ENCODE results near the gene MRPS22. TPM values are rescaled to one million over a fixed set of nuclear protein-coding genes. Genes with fewer than 3 reads are reported as not detected.

Gene MRPS22
- total RNA-seq, 2 donors from 2014 or later, result 18.7 to 29.7 TPM

DNA sequence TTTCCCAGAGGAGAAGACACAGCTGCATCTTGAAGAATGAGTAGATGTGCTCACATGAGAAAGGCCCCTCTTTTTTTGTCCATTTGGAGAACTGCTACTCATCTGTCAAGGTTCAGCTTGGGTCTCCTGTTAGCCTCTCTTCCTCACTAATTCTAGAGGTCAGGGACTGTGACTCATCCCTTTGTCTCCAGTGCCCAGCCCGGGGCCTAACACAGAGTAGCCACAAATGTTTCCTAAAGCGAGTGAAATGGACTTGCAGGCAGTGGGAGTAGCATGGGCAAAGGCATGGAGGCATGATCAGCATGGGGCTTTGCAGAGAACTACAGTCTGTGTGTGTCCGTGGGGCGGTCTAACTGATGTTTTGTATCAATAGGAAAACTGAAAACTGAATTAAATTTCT is 33.9 kb upstream of the MRPS22 start:
- Histone ChIP-seq H3K27me3 (no peaks in the 10 kb centered on the region), H3K27ac (no peak overlapping the region), H3K36me3 (replicated peaks in 1 of 2; ENCODE audit: insufficient read depth in 1 of 2, low read depth in 2 of 2) (no peaks in the 10 kb centered on the region), H3K9me3 (no peaks in the 10 kb centered on the region), H3K4me1 (no peaks in the 10 kb centered on the region), H3K4me3 (no peak overlapping the region)
- WGBS, 2 donors, result 77 to 92% methylated on average over 4 of the region's 4 CpGs
- TF ChIP-seq, protein P1, sequence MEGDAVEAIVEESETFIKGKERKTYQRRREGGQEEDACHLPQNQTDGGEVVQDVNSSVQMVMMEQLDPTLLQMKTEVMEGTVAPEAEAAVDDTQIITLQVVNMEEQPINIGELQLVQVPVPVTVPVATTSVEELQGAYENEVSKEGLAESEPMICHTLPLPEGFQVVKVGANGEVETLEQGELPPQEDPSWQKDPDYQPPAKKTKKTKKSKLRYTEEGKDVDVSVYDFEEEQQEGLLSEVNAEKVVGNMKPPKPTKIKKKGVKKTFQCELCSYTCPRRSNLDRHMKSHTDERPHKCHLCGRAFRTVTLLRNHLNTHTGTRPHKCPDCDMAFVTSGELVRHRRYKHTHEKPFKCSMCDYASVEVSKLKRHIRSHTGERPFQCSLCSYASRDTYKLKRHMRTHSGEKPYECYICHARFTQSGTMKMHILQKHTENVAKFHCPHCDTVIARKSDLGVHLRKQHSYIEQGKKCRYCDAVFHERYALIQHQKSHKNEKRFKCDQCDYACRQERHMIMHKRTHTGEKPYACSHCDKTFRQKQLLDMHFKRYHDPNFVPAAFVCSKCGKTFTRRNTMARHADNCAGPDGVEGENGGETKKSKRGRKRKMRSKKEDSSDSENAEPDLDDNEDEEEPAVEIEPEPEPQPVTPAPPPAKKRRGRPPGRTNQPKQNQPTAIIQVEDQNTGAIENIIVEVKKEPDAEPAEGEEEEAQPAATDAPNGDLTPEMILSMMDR (IDR thresholded peaks at IDR 0.05), result no peak
- no peak for TF ChIP-seq POLR2A (IDR thresholded peaks at IDR 0.05)
- intact Hi-C loops (cut with DNase I), result no loop called here
- ATAC-seq, result no peak
- no peak for DNase-seq

DNA sequence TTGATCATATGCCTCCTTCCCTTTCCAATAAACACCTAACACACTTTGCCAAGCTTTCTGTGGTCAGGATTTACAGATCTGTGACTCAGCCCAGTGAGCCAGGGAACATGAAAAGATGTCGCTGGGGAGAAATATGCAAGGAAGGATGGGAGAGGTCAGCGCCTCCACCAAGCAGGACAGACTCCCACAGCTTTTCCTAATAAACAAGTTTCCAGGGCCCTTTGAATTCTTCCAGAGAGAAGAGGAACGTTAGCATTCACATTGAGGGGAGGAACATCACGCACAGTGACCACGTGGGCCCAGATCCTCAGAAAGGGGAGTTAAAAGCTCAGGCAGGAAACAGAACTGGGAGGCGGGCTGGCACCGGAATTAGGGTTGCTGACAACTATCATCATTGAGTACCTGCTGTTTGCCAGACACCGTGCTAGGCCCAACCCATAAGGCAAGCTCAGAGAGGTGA is 33.3 kb upstream of the MRPS22 start:
- Histone ChIP-seq H3K4me1 (no peaks in the 10 kb centered on the region), H3K4me3 (no peak overlapping the region), H3K27me3 (no peaks in the 10 kb centered on the region), H3K36me3 (replicated peaks in 1 of 2; ENCODE audit: insufficient read depth in 1 of 2, low read depth in 2 of 2) (no peaks in the 10 kb centered on the region), H3K9me3 (no peaks in the 10 kb centered on the region), H3K27ac (no peak overlapping the region)
- TF ChIP-seq POLR2A (IDR thresholded peaks at IDR 0.05), result no peak
- TF ChIP-seq, protein P1 (IDR thresholded peaks at IDR 0.05), result no peak
- no peak for ATAC-seq
- intact Hi-C loops (cut with DNase I), result no loop called here
- DNase-seq, result no peak
- 84 to 88% methylated on average over 8 of the region's 8 CpGs for WGBS, 2 donors

DNA sequence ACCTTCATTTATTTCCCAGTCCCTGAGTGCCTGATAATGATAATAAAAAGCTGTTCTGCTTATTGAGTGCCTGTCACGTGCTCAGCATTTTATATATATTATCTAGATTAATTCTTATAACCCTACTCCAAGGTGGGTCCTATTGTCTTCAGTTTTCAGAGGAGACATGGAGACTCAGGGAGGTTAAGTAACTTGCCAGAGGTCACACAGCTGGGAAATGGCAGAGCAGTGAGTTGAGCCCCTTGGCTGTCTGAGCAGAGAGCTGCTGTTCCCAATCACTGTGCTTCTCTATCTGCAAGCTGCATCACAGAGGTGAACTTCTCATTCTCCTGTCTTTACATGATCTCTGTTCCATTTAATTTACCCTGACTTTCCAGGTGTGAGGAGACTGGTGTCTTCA is 32.3 kb upstream of the MRPS22 start:
- Histone ChIP-seq H3K4me3 (no peak overlapping the region), H3K9me3 (no peaks in the 10 kb centered on the region), H3K36me3 (replicated peaks in 1 of 2; ENCODE audit: insufficient read depth in 1 of 2, low read depth in 2 of 2) (no peaks in the 10 kb centered on the region), H3K27ac (no peak overlapping the region), H3K27me3 (no peaks in the 10 kb centered on the region), H3K4me1 (no peaks in the 10 kb centered on the region)
- TF ChIP-seq, protein P1 (IDR thresholded peaks at IDR 0.05), result no peak
- TF ChIP-seq POLR2A (IDR thresholded peaks at IDR 0.05), result no peak
- ATAC-seq (no peak), DNase-seq (no peak)
- intact Hi-C loops (cut with DNase I), result no loop called here
- WGBS, 2 donors, result 56 to 78% methylated on average over 1 of the region's 1 CpG

DNA sequence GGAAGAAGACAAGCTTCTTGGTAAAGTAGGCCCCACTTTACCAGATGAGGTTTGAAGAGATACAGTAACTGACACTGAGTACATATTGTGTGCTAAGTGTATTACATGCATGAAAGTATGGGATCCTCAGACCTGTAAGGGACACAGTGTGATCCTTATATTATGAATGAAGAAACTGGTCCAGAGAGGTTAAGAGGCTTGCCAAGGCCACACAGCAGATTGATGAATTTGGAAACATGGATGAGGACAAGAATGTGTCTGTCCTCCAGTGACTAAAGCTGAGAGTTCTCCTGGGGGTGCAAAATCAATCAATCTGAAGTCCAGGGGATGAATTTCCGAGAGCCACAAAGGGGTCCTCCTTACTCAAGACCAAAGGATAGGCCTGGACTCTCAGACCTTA is 31.4 kb upstream of the MRPS22 start:
- Histone ChIP-seq H3K4me3 (no peak overlapping the region), H3K27me3 (no peaks in the 10 kb centered on the region), H3K4me1 (peaks cover 3% of the 10 kb centered on the region), H3K27ac (no peak overlapping the region), H3K9me3 (no peaks in the 10 kb centered on the region), H3K36me3 (replicated peaks in 1 of 2; ENCODE audit: insufficient read depth in 1 of 2, low read depth in 2 of 2) (no peaks in the 10 kb centered on the region)
- intact Hi-C loops (cut with DNase I), result no loop called here
- no peak for ATAC-seq
- TF ChIP-seq, protein P1 (IDR thresholded peaks at IDR 0.05), result no peak
- TF ChIP-seq POLR2A (IDR thresholded peaks at IDR 0.05), result no peak
- no peak for DNase-seq
- 94 to 100% methylated on average over 1 of the region's 1 CpG for WGBS, 2 donors

DNA sequence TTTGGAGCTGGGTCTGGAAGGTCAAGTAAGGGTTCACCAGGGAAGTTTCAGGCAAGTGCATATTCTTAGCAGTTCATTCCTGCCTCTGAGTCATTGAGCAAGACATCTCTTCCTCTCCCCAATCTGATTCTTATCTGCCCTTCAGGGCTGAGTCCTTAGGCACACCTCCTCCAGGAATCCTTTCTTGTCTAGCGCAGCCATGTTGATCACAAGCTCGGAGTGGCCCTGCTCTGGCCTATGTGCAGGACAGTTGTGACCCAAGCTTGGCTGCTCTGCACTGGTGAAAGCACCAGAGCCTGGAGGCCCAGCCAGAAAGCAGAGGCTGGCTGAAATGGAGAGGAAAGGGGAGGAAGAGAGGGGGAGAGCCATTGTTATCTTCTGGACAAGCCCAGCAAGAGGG is 30.9 kb upstream of the MRPS22 start:
- H3K4me3 ChIP-seq, result no peak overlapping the region
- ATAC-seq, result no peak
- no peaks in the 10 kb centered on the region for H3K27me3 ChIP-seq
- H3K9me3 ChIP-seq, result no peaks in the 10 kb centered on the region
- intact Hi-C loops (cut with DNase I), result no loop called here
- no peak overlapping the region for H3K27ac ChIP-seq
- H3K36me3 ChIP-seq (replicated peaks in 1 of 2; ENCODE audit: insufficient read depth in 1 of 2, low read depth in 2 of 2), result no peaks in the 10 kb centered on the region
- TF ChIP-seq, protein P1 (IDR thresholded peaks at IDR 0.05), result no peak
- TF ChIP-seq POLR2A (IDR thresholded peaks at IDR 0.05), result no peak
- DNase-seq, result no peak
- peaks cover 8% of the 10 kb centered on the region for H3K4me1 ChIP-seq
- WGBS, 2 donors, result 95 to 100% methylated on average over 2 of the region's 2 CpGs
